ENCODE results near the gene RCN1.

- TF ChIP-seq CTCF (conservative IDR thresholded peaks at IDR 0.05; ENCODE audit: low read length) (no peak), EZH2phosphoT487 (IDR thresholded peaks at IDR 0.05; ENCODE audit: borderline replicate concordance, low read depth, low read length) (no peak)
Observed at GRCh38 chr11:32100495-32100894, 9.6 kb downstream of the RCN1 start.

Measured in OCI-LY7 (cell line).